Astrocyte (in vitro differentiated cells and primary cell): ENCODE results near the gene MRS2.

Source experiments
- CTCF ChIP-seq: IDR thresholded peaks from 2 replicates; pipeline ENCODE4 v1.5.1; 2011; ENCODE audit warnings: low read depth, mild to moderate bottlenecking, inconsistent platforms, low read length, moderate library complexity; ENCODE audit not compliant: insufficient read depth
- EZH2 ChIP-seq: IDR thresholded peaks from 2 replicates; pipeline ENCODE4 v1.6.1; 2012; ENCODE audit warnings: mild to moderate bottlenecking, low read length, inconsistent platforms; ENCODE audit not compliant: insufficient read depth

- TF ChIP-seq CTCF (no peak), EZH2 (no peak)
Observed at GRCh38 chr6:24426729-24427446, 24.2 kb downstream of the MRS2 start.
